HepG2 (cell line): Measurements from ENCODE around the gene LANCL1. TPM values are rescaled to one million over a fixed set of nuclear protein-coding genes. Genes with fewer than 3 reads are reported as not detected.

Source experiments
- ATAC-seq: fragments of 200-7000 bp; cut with Tn5 transposase; 3 replicates; pipeline ENCODE4 v1.9.1; 2020; ENCODE audit warnings: mild to moderate bottlenecking, moderate library complexity
- BruUV-seq: library from RNA; stranded (reverse); fragments of 400-500 nt; replicated peaks from 2 replicates; lab custom pipeline; 2021; lab: Mats Ljungman, UMichigan
- CTCF ChIA-PET: fragments of 300-600 bp; formaldehyde crosslinking; extraction: SDS; loops from one replicate; lab custom pipeline; 2021; ENCODE audit warnings: low total read pairs, inconsistent platforms, low intra/inter-chr PET ratio; lab: Yijun Ruan, JAX
- POLR2A ChIA-PET: fragments of 350-600 bp; sonication (Branson Sonifier 250); formaldehyde crosslinking; loops from one replicate; lab custom pipeline; 2020; ENCODE audit warnings: antibody characterized with exemption, inconsistent platforms; lab: Yijun Ruan, JAX
- DNase-seq: peaks from one replicate; pipeline ENCODE4 v3.0.0-alpha.2; 2015; ENCODE audit warnings: low spot score
- FAIRE-seq: peaks from 3 replicates; lab custom pipeline; 2011; peaks lifted over from hg19 to GRCh38; lab: Jason Lieb, UNC
- H2AFZ ChIP-seq: one replicate; pipeline ENCODE4 v1.6.1; 2011; ENCODE audit warnings: low read length, inconsistent platforms
- H3K27ac ChIP-seq: fragments of 300-600 bp; 3 replicates; pipeline ENCODE4 v1.8.0; 2011; ENCODE audit warnings: mixed run types, mild to moderate bottlenecking, mixed read lengths, low read length, inconsistent platforms; ENCODE audit not compliant: insufficient read depth; ENCODE audit errors: extremely low read length
- H3K27me3 ChIP-seq, 2 experiments: fragments of 200-600 bp in 1 of 2; 2 replicates in 1 of 2; 3 replicates in 1 of 2; pipeline versions ENCODE4 v1.6.0 to v1.8.0; 2011; ENCODE audit warnings: low read length in 2 of 2, mild to moderate bottlenecking in 2 of 2, moderate library complexity in 2 of 2, inconsistent platforms in 1 of 2; ENCODE audit not compliant: insufficient read depth in 2 of 2, control insufficient read depth in 1 of 2
- H3K36me3 ChIP-seq, 2 experiments: fragments of 200-600 bp in 1 of 2; replicated peaks in 1 of 2; 2 replicates in 1 of 2; 3 replicates in 1 of 2; pipeline versions ENCODE4 v1.5.1 to v1.8.0; 2011; ENCODE audit warnings: low read length in 2 of 2, inconsistent platforms in 1 of 2; ENCODE audit not compliant: insufficient read depth in 2 of 2, control insufficient read depth in 1 of 2
- H3K4me1 ChIP-seq: 2 replicates; pipeline ENCODE4 v1.5.1; 2012; ENCODE audit warnings: low read length, inconsistent platforms; ENCODE audit not compliant: insufficient read depth
- H3K4me2 ChIP-seq: 2 replicates; pipeline ENCODE4 v1.6.0; 2011; ENCODE audit warnings: low read depth, low read length, inconsistent platforms
- H3K4me3 ChIP-seq, 3 experiments: fragments of 200-600 bp in 1 of 3; sonication (generic), shearing (Covaris generic) in 1 of 3; replicated peaks in 1 of 3; 2 replicates each; pipeline ENCODE4 v1.5.1; 2011 to 2016; ENCODE audit warnings: low read length in 3 of 3, inconsistent platforms in 2 of 3, low read depth in 2 of 3, mild to moderate bottlenecking in 2 of 3, control low read depth in 1 of 3, mixed read lengths in 1 of 3; ENCODE audit not compliant: insufficient read depth in 1 of 3
- H3K79me2 ChIP-seq: one replicate; pipeline ENCODE4 v1.6.1; 2011; ENCODE audit warnings: low read length, inconsistent platforms; ENCODE audit not compliant: insufficient read depth
- H3K9ac ChIP-seq: 2 replicates; pipeline ENCODE4 v1.6.0; 2011; ENCODE audit warnings: mild to moderate bottlenecking, low read depth, low read length, inconsistent platforms; ENCODE audit not compliant: insufficient read depth
- H3K9me3 ChIP-seq: 2 replicates; pipeline ENCODE4 v1.5.1; 2012; ENCODE audit warnings: mild to moderate bottlenecking, low read length
- H4K20me1 ChIP-seq: 2 replicates; pipeline ENCODE4 v1.6.0; 2011; ENCODE audit warnings: inconsistent platforms, mild to moderate bottlenecking, low read length, moderate library complexity; ENCODE audit not compliant: insufficient read depth
- GATAD1 ChIP-seq: IDR thresholded peaks from 2 replicates; pipeline ENCODE4 v1.6.1; 2016; ENCODE audit warnings: missing genetic modification reagents, missing compliant biosample characterization
- MBD4 ChIP-seq: IDR thresholded peaks from 2 replicates; pipeline ENCODE4 v1.6.1; 2012; ENCODE audit warnings: low read length, inconsistent platforms, borderline replicate concordance
- SIX1 ChIP-seq: sonication (generic); formaldehyde crosslinking; IDR thresholded peaks from 2 replicates; pipeline ENCODE4 v1.4.0; 2020; ENCODE audit warnings: missing genetic modification reagents, borderline replicate concordance
- STAT5B ChIP-seq: sonication (generic); formaldehyde crosslinking; IDR thresholded peaks from 2 replicates; pipeline ENCODE4 v1.4.0; 2020; ENCODE audit warnings: missing genetic modification reagents
- ZNF10 ChIP-seq: sonication (generic); formaldehyde crosslinking; IDR thresholded peaks from 2 replicates; pipeline ENCODE4 v1.4.0; 2020; ENCODE audit warnings: mild to moderate bottlenecking, low read depth, missing genetic modification reagents, borderline replicate concordance
- ZNF382 ChIP-seq: sonication (generic); formaldehyde crosslinking; IDR thresholded peaks from 2 replicates; pipeline ENCODE4 v1.5.0; 2020; ENCODE audit warnings: missing genetic modification reagents, mild to moderate bottlenecking, borderline replicate concordance
- ZNF644 ChIP-seq: IDR thresholded peaks from 2 replicates; pipeline ENCODE4 v1.6.1; 2016; ENCODE audit warnings: low read depth
- WGBS: methylation state at CpG from one replicate; pipeline ENCODE4 v1.1.6; 2017; ENCODE audit warnings: low lambda C conversion rate; 5-methylcytosine and 5-hydroxymethylcytosine counted together
- in situ Hi-C: cut with HindIII; loops from 2 replicates; pipeline ENCODE4 v1.10.0; 2017; ENCODE audit warnings: low pct_unique_long_range_greater_than_20kb; ENCODE audit not compliant: extremely low pct_ligation_motif_present
- intact Hi-C: fragments of 100-400 bp; cut with micrococcal nuclease; formaldehyde crosslinking; loops from one replicate; pipeline ENCODE4 v1.10.0; 2022; ENCODE audit not compliant: unreplicated experiment
- polyA plus RNA-seq, 8 experiments: library from polyadenylated mRNA; depleted of rRNA in 3 of 8; stranded (reverse) in 7 of 8; unstranded in 1 of 8; fragments of >200 nt; fragmentation: Illumina TruSeq in 4 of 8; extraction: Trizol in 4 of 8; gene quantifications; 2 replicates each; pipeline versions ENCODE4 v1.2.1 to v1.2.3, GENCODE V29; 2011 to 2016; ENCODE audit warnings: low read depth in 4 of 8, missing spikeins in 1 of 8, mixed read lengths in 1 of 8; ENCODE audit not compliant: insufficient read depth in 1 of 8
- total RNA-seq, 5 experiments: library from RNA; depleted of rRNA; stranded (reverse); fragments of >200 nt; fragmentation: Illumina TruSeq; extraction: Trizol; gene quantifications; 2 replicates each; pipeline ENCODE4 v1.2.3, GENCODE V29; 2016; ENCODE audit warnings: low read depth in 1 of 5
- TF ChIP-seq, protein P1 (sequence below): sonication (generic); formaldehyde crosslinking; IDR thresholded peaks from 2 replicates; pipeline ENCODE4 v1.4.0; 2020; ENCODE audit warnings: missing genetic modification reagents, mild to moderate bottlenecking, borderline replicate concordance
- TF ChIP-seq, protein P2 (sequence below): fragments of 450-650 bp; IDR thresholded peaks from 2 replicates; pipeline ENCODE4 v1.6.1; 2017; ENCODE audit warnings: mild to moderate bottlenecking

The LANCL1 gene
- total and polyA plus RNA-seq, 2 of the 13 experiments (the other 11 are each of a cell fraction or from before 2014, with no cell fraction given), result 53.5 to 67.7 TPM

DNA sequence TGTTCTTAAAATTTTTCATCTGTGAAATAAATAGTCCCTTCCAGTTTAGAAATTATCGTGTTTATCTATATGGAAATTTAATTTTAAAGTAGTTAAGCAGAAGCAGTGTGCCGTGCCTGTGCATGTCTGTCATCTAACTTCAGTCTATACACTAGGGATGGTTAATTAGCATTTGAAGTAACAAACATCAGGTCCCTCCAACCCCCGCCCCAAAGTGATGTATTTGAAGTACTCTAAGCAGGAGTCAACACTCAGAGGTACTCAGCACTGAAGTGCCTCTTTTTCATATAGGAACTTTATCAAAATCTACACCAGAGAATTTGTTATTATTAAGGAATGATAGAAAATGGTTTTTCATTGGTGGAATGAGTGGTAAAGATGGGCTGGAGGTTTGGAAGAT, 33.0 kb downstream of the LANCL1 start:
- WGBS, result 99% methylated on average over 3 of the region's 3 CpGs
- Histone ChIP-seq H3K4me1 (0 out of 2 replicates have a peak, but pooled peaks cover 5% of the 10 kb centered on the region), H3K4me2 (no peak overlapping the region), H3K27me3 (no peaks in the 10 kb centered on the region), H3K27ac (no peak overlapping the region), H4K20me1 (no peaks in the 10 kb centered on the region)
- intact Hi-C loops, result loop anchor here (10.0 kb wide), 1 partner anchor 591 kb away; no protein-coding TSS in a partner anchor
- FAIRE-seq (no peak), DNase-seq (no peak)
- POLR2A ChIA-PET, result no interaction called here
- no peak for TF ChIP-seq MBD4
- no peak for TF ChIP-seq GATAD1 (CRISPR knock-in tag)
- TF ChIP-seq, protein P1, sequence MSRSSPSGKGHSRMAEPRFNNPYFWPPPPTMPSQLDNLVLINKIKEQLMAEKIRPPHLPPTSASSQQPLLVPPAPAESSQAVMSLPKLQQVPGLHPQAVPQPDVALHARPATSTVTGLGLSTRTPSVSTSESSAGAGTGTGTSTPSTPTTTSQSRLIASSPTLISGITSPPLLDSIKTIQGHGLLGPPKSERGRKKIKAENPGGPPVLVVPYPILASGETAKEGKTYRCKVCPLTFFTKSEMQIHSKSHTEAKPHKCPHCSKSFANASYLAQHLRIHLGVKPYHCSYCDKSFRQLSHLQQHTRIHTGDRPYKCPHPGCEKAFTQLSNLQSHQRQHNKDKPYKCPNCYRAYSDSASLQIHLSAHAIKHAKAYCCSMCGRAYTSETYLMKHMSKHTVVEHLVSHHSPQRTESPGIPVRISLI (CRISPR knock-in tag), result no peak
- no peak for TF ChIP-seq ZNF644
- no peak for TF ChIP-seq ZNF10 (CRISPR knock-in tag)
- TF ChIP-seq STAT5B, result no peak
- TF ChIP-seq, protein P2, sequence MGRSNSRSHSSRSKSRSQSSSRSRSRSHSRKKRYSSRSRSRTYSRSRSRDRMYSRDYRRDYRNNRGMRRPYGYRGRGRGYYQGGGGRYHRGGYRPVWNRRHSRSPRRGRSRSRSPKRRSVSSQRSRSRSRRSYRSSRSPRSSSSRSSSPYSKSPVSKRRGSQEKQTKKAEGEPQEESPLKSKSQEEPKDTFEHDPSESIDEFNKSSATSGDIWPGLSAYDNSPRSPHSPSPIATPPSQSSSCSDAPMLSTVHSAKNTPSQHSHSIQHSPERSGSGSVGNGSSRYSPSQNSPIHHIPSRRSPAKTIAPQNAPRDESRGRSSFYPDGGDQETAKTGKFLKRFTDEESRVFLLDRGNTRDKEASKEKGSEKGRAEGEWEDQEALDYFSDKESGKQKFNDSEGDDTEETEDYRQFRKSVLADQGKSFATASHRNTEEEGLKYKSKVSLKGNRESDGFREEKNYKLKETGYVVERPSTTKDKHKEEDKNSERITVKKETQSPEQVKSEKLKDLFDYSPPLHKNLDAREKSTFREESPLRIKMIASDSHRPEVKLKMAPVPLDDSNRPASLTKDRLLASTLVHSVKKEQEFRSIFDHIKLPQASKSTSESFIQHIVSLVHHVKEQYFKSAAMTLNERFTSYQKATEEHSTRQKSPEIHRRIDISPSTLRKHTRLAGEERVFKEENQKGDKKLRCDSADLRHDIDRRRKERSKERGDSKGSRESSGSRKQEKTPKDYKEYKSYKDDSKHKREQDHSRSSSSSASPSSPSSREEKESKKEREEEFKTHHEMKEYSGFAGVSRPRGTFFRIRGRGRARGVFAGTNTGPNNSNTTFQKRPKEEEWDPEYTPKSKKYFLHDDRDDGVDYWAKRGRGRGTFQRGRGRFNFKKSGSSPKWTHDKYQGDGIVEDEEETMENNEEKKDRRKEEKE, result no peak
- TF ChIP-seq ZNF382 (CRISPR knock-in tag), result no peak
- no peak for TF ChIP-seq SIX1 (CRISPR knock-in tag)
- TF ChIP-seq, all 625 proteins: peak for 0
- no peak overlapping the region for H3K4me3 ChIP-seq
- H2AFZ ChIP-seq, result no peak overlapping the region
- H3K79me2 ChIP-seq, result no peaks in the 10 kb centered on the region
- H3K9ac ChIP-seq, result no peak overlapping the region
- CTCF ChIA-PET, result no interaction called here
- no TSS peak for BruUV-seq
- in situ Hi-C loops, result no loop called here
- ATAC-seq, result no peak
- peaks cover 3 to 41% of the 10 kb centered on the region in 2 experiments for H3K36me3 ChIP-seq
- no peaks in the 10 kb centered on the region for H3K9me3 ChIP-seq
